ENCODE data around the gene YIPF3.

The YIPF3 gene

GRCh38 chr6:43515808-43516207 lies 918 bp downstream of the YIPF3 start:
- no peak for TF ChIP-seq REST (IDR thresholded peaks at IDR 0.05; ENCODE audit: insufficient read depth in 1 of 2, low read depth in 2 of 2, low read length in 2 of 2)
- TF ChIP-seq POLR2AphosphoS5 (IDR thresholded peaks at IDR 0.05; ENCODE audit: low read depth, low read length), result no peak
- TF ChIP-seq TAF1 (IDR thresholded peaks at IDR 0.05; ENCODE audit: borderline replicate concordance, insufficient read depth, low read length), result no peak
- no peak for TF ChIP-seq SIN3A (IDR thresholded peaks at IDR 0.05; ENCODE audit: borderline replicate concordance, insufficient read depth, low read length)
- no peak for TF ChIP-seq FOXP2 (optimal IDR thresholded peaks at IDR 0.05; ENCODE audit: borderline replicate concordance, extremely low read depth, extremely low read length, insufficient read depth)

GRCh38 chr6:43511824-43512415 lies 4.8 kb downstream of the YIPF3 start:
- TF ChIP-seq FOXP2 (optimal IDR thresholded peaks at IDR 0.05; ENCODE audit: borderline replicate concordance, extremely low read depth, extremely low read length, insufficient read depth) (no peak), POLR2AphosphoS5 (IDR thresholded peaks at IDR 0.05; ENCODE audit: low read depth, low read length) (no peak), TAF1 (IDR thresholded peaks at IDR 0.05; ENCODE audit: borderline replicate concordance, insufficient read depth, low read length) (no peak), SIN3A (IDR thresholded peaks at IDR 0.05; ENCODE audit: borderline replicate concordance, insufficient read depth, low read length) (no peak), REST (IDR thresholded peaks at IDR 0.05; ENCODE audit: insufficient read depth in 1 of 2, low read depth in 2 of 2, low read length in 2 of 2) (no peak)

GRCh38 chr6:43510827-43511163 lies 5.9 kb downstream of the YIPF3 start:
- no peak for TF ChIP-seq FOXP2 (optimal IDR thresholded peaks at IDR 0.05; ENCODE audit: borderline replicate concordance, extremely low read depth, extremely low read length, insufficient read depth)
- no peak for TF ChIP-seq REST (IDR thresholded peaks at IDR 0.05; ENCODE audit: insufficient read depth in 1 of 2, low read depth in 2 of 2, low read length in 2 of 2)
- TF ChIP-seq SIN3A (IDR thresholded peaks at IDR 0.05; ENCODE audit: borderline replicate concordance, insufficient read depth, low read length), result no peak
- TF ChIP-seq TAF1 (IDR thresholded peaks at IDR 0.05; ENCODE audit: borderline replicate concordance, insufficient read depth, low read length), result no peak
- TF ChIP-seq POLR2AphosphoS5 (IDR thresholded peaks at IDR 0.05; ENCODE audit: low read depth, low read length), result no peak

GRCh38 chr6:43509984-43510826 lies 6.5 kb downstream of the YIPF3 start, which contains the start of gene LRRC73:
Gene LRRC73, minus strand, starts transcription at chr6:43510346. Its CDS starts 561 bp downstream, at chr6:43509785.
- TF ChIP-seq SIN3A (IDR thresholded peaks at IDR 0.05; ENCODE audit: borderline replicate concordance, insufficient read depth, low read length), result no peak
- TF ChIP-seq REST (IDR thresholded peaks at IDR 0.05; ENCODE audit: insufficient read depth in 1 of 2, low read depth in 2 of 2, low read length in 2 of 2), result no peak
- peak; percentile 27; the same call in 1 of the 2 replicates for TF ChIP-seq POLR2AphosphoS5 (IDR thresholded peaks at IDR 0.05; ENCODE audit: low read depth, low read length)
- peak; percentile 73 for TF ChIP-seq FOXP2 (optimal IDR thresholded peaks at IDR 0.05; ENCODE audit: borderline replicate concordance, extremely low read depth, extremely low read length, insufficient read depth)
- TF ChIP-seq TAF1 (IDR thresholded peaks at IDR 0.05; ENCODE audit: borderline replicate concordance, insufficient read depth, low read length), result no peak

Data from PFSK-1 (cell line).